HL-60/S4 treated with phorbol 12-myristate 13-acetate at 8.2 ng/mL for 4 days and 3 days (cell line): Measurements from ENCODE around the gene USP3.

Experiments used
- in situ Hi-C: fragments of 300-500 bp; cut with MboI; formaldehyde crosslinking; loops from 2 replicates; pipeline ENCODE4 v1.15.0; 2022; ENCODE audit warnings: low sequenced_read_pairs

The USP3 gene

DNA sequence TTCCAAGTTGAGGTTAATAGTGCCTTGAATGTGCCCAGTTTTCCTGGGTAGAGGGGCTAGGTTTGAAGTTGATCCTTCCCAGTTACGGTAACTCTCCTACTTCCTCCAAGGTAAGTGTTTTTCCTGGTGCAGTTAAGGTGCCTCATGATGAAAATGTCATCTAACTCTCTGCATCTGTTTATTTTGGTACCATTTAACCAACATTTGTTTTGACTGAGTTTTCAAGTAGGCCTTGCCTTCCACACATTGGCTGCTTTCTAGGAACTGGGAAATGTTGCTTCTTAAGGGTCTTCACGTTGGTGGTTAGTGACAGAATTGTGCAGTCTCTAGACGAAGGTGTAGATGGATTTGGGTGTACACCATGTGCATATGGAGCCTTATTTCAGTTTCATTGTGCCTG, 31.3 kb downstream of the USP3 start:
- in situ Hi-C loops = no loop called here

DNA sequence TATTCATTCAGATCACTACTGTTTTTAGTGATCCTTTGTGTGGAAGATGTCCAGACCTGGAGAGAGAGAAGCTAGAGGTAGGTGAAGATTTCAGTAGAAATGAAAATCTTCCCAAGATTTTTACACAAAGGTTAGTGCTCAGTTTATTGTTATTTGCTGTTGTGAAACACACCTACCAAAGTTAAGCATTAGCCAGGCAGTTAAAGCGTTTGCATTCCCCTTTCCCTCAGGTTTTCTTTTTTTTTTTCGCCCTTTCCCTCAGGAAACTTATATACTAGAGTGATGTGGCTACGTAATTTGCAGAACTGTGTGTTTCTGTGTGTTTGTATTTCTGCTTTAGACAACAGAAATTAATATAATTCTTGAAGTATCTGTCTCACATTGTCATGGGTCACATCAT, 34.5 kb downstream of the USP3 start:
- in situ Hi-C loops = no loop called here

GRCh38 chr15:63539521-63539920, 35.1 kb downstream of the USP3 start:
- in situ Hi-C loops = no loop called here

DNA sequence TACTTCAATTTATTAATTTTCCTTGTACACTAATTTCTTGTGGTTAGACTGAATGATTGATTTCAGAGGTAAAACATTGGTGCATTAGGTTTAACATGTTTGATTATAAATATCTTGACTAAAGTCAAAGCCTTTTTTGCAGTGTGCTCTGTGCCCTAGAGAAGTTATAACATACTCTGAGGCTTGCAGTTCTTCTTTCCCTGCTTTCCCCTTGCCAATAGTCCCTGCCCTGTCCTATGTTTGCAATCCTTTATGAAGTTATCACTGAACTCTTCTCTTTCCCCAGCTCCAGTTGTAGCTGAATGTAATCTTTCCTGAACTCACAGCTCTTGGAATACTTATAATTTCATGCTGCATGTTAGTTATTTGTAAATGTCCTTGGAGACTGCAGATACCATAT, 35.6 kb downstream of the USP3 start:
- in situ Hi-C loops = no loop called here

DNA sequence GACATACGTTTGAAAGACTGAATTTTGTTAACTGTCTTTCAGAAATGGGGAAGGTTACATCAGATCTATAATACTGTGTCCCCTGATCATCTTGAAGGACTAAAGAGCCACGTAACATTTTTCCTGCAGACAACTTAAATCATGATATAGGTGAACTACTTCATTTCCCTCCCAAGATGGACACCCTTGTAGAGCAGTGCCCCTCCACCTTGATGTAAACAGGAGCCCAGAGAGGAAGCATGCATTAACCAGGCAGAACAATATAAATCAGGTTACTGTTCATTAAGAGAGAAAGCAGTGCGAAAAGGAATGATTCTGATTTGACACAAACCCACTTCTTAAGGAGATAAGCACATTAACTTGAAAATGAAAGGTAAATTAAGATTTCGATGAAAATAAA, 36.1 kb downstream of the USP3 start:
- in situ Hi-C loops = no loop called here

DNA sequence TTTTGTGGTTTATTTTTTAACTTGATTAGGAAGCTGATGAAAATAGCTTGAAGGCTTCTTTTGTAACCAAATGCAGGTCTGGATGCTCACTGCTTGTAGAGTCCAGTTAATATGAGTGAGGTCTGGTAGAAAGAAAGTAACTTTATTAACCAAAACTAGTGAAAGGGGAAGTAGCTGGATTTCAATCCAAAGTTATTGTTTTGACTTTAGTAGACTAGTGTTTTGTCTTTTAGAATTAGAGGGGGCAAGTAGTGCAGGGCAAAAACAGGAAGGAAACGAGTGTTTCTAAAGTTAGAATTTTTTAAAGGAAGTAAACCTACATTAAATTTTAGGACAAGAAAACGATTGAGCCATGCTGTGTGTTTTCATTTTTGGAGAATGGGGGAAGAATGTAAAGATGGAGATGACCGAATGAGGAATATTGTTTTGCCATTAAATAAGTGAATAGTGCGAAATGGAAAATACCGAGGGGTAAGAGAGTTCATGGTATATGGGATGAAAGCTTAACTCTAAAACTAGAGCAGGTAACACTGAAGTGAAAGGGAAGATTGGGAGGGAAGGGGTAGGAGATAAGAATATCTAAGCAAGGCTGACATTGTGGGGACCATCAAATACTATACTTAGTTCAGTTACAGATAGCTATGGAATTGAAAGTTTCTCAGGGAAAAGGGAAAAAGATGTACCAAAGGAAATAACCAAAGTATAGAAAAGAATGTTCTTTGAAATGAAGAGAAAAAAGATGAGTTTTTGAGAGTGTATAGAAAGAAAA, 40.0 kb downstream of the USP3 start:
- in situ Hi-C loops = no loop called here

DNA sequence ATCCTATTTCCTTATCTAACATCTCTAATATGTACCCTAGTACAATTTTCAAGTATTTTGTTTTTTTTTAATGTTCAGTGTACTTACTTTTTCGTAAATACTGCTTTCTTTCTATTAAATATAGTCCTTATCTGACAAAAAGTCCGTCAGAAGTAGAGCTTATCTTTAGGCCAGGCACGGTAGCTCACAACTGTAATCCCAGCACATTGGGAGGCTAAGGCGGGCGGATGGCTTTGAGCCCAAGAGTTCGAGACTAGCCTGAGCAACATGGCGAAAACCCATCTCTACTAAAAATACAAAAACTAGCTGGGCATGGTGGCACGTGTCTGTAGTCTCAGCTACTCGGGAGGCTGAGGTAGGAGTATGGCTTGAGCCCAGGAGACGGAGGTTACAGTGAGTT, 41.1 kb downstream of the USP3 start:
- in situ Hi-C loops = no loop called here

DNA sequence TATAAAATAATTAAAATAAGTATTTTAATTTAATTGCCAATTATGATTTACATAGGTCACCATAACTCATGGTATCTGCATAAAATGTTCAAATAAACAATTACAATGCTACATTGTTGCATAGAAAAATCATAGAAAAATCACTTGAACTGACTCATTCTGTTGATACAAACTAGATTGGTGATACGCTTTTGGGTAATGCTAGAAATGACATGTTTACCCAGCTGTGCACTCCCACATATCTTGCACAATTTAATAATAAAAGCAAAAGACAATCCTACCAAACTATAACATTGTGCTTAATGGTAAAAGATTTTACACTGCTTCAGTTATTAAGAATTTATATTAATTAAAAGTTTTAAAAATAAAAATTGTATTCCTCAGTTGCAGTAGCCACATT, 47.0 kb downstream of the USP3 start:
- in situ Hi-C loops = loop anchor here (25.0 kb wide), 1 partner anchor 264 kb away; the partner anchor contains the start of gene APH1B

- in situ Hi-C loops = loop anchor here (25.0 kb wide), 1 partner anchor 266 kb away; the partner anchor contains the start of gene APH1B
Observed at GRCh38 chr15:63553388-63553791, 49.0 kb downstream of the USP3 start.

- in situ Hi-C loops = loop anchor here (25.0 kb wide), 1 partner anchor 267 kb away; the partner anchor contains the start of gene APH1B
Observed at GRCh38 chr15:63554337-63554927, 50.0 kb downstream of the USP3 start.

GRCh38 chr15:63555507-63555906, 51.1 kb downstream of the USP3 start:
- in situ Hi-C loops = loop anchor here (25.0 kb wide), 1 partner anchor 268 kb away; the partner anchor contains the start of gene APH1B

DNA sequence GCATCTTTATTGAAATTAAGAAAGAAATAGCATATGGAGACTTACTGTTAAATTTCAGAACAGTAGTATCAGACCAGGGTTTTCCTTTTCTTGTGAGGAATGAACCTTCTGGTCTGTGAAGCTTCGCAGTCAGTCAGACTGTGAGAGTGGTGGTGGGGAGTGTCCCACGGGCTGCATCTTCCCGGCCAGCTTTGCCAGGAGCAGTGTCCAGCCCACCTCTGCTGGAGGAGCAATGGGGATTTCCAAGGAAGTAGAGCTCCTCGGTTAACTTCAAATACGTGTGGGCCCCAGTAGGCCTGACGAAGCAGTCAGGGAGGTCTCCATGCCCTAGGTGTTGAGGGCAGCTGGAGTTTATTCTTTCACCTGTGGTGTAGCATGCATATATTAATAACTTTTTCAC, 51.9 kb downstream of the USP3 start:
- in situ Hi-C loops = loop anchor here (25.0 kb wide), 1 partner anchor 269 kb away; the partner anchor contains the start of gene APH1B

DNA sequence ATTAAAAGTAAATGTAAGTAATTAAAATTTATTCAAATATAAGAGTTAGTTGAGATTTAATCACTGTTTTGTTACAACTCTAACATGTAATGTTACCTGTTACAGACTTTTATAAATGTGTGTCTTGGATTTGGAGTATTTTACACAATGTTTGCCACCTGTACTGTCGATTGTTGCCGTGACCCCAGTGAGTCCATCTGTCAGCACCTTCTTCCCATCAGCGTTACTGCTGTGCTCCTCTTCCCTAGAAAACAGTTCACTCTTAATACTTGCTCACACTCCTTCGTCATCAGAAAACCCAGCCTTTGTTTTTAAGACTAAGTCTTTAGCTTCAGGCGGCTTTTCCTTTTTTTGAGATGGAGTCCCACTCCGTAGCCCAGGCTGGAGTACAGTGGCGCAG, 52.3 kb downstream of the USP3 start:
- in situ Hi-C loops = loop anchor here (25.0 kb wide), 1 partner anchor 269 kb away; the partner anchor contains the start of gene APH1B

- in situ Hi-C loops = loop anchor here (25.0 kb wide), 1 partner anchor 272 kb away; the partner anchor contains the start of gene APH1B
Observed at GRCh38 chr15:63559753-63560152, 55.4 kb downstream of the USP3 start.

GRCh38 chr15:63560741-63561448, 56.5 kb downstream of the USP3 start:
- in situ Hi-C loops = loop anchor here (25.0 kb wide), 1 partner anchor 274 kb away; the partner anchor contains the start of gene APH1B

GRCh38 chr15:63564093-63564492, 59.7 kb downstream of the USP3 start:
- in situ Hi-C loops = loop anchor here (25.0 kb wide), 1 partner anchor 277 kb away; the partner anchor contains the start of gene APH1B

DNA sequence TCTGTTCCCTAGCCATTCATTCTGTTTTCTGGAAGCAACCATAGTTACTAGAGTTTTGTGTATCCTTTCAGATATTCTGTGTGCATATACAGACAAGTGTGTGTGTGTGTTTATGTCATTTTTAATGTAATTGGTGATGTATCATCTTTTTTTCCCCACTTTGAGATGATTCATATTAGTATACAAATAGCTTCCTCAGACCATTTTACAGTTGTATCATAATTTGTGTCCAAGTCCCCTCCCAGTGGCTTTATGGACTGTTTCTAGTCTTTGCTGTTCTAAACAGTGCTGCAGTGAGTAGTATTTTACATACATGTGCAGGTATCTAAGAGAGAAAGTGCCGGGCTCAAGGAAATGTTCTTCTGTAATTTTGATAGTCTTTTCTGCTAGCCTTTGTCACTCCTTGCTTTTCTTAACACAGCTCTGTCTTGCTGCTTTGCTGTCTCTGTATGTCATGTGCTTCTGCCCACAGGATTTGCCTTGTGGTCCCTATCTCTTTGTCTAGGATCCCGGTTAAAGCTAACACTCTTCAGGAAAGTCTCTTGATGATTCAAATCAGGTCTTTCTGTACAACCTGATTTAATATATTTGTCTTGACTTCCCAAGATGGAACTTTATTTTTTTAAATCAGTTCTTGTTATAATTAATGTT, 61.3 kb downstream of the USP3 start:
- in situ Hi-C loops = loop anchor here (25.0 kb wide), 1 partner anchor 278 kb away; the partner anchor contains the start of gene APH1B

- in situ Hi-C loops = loop anchor here (25.0 kb wide), 1 partner anchor 286 kb away; the partner anchor contains the start of gene APH1B
Observed at GRCh38 chr15:63572749-63573464, 68.5 kb downstream of the USP3 start.

GRCh38 chr15:63573533-63573932, 69.1 kb downstream of the USP3 start:
- in situ Hi-C loops = loop anchor here (25.0 kb wide), 1 partner anchor 286 kb away; the partner anchor contains the start of gene APH1B

DNA sequence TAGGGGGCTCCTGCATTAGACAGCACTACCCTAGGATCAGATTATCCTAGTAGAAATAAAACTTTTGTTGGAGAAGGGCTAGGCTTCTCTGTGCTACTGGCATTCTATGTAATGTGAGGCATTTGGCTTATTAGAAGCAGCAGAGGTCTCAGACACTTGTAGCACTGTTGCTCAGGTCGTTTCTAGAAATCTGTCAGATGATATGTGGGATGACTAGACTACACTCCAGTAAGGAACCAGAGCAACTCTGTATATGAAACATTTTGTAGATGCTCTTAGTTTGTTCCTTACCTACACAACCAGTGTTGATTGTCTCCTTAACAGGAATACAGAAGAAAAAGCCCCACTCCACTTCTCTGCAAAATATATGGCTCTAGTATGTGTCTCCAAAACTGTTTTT, 70.9 kb downstream of the USP3 start:
- in situ Hi-C loops = no loop called here
